Spinal cord (tissue), 10 donors: ENCODE data around the gene PLCL2. TPM values are rescaled to one million over a fixed set of nuclear protein-coding genes. Genes with fewer than 3 reads are reported as not detected.

Source experiments
- DNase-seq, 6 donors: peaks; one replicate each; pipeline versions ENCODE4 v3.0.0 to v3.0.0-alpha.2; 2013 to 2015; ENCODE audit warnings: low spot score in 6 of 6, low read depth in 4 of 6
- H3K27ac ChIP-seq: one replicate; pipeline ENCODE4 v1.5.1; 2013; ENCODE audit warnings: low read depth, low read length, control low read depth
- H3K27me3 ChIP-seq: one replicate; pipeline ENCODE4 v1.6.1; 2013; ENCODE audit warnings: low read length; ENCODE audit not compliant: control insufficient read depth, insufficient read depth
- H3K36me3 ChIP-seq: one replicate; pipeline ENCODE4 v1.6.1; 2013; ENCODE audit warnings: low read length; ENCODE audit not compliant: control insufficient read depth, insufficient read depth
- H3K4me1 ChIP-seq: one replicate; pipeline ENCODE4 v1.6.1; 2013; ENCODE audit warnings: low read length; ENCODE audit not compliant: control insufficient read depth, insufficient read depth
- H3K4me3 ChIP-seq: one replicate; pipeline ENCODE4 v1.5.1; 2013; ENCODE audit warnings: low read depth, low read length, control low read depth
- H3K9me3 ChIP-seq: one replicate; pipeline ENCODE4 v1.6.1; 2013; ENCODE audit warnings: low read length; ENCODE audit not compliant: control insufficient read depth, insufficient read depth
- WGBS: methylation state at CpG from one replicate; pipeline ENCODE4 v1.1.5; 2013; ENCODE audit warnings: missing lambda C conversion rate; ENCODE audit not compliant: insufficient coverage; 5-methylcytosine and 5-hydroxymethylcytosine counted together
- polyA plus RNA-seq, 2 donors: library from polyadenylated mRNA; unstranded; fragments of 120-200 nt; gene quantifications; one replicate each; pipeline ENCODE4 v1.2.1, GENCODE V29; 2013; ENCODE audit not compliant: insufficient read length in 2 of 2
- total RNA-seq, 2 donors: library from RNA; depleted of rRNA in 1 of 2; stranded (reverse); fragments of 120-200 nt in 1 of 2; fragments of >200 nt in 1 of 2; gene quantifications; one replicate each; pipeline versions ENCODE4 v1.2.3 to v1.2.4, GENCODE V29; 2013 to 2014
- donor health status: healthy.

PLCL2 gene
- total and polyA plus RNA-seq, 4 donors = 17.1 to 57.5 (median 23.9) TPM

GRCh38 chr3:17138246-17139039, 253.7 kb downstream of the PLCL2 start:
- Histone ChIP-seq H3K27me3 (no peaks in the 10 kb centered on the region), H3K36me3 (no peaks in the 10 kb centered on the region), H3K4me1 (peaks cover 8% of the 10 kb centered on the region), H3K27ac (no peak overlapping the region), H3K9me3 (no peaks in the 10 kb centered on the region), H3K4me3 (no peak overlapping the region)
- no peak for DNase-seq
- 67% methylated on average over 1 of the region's 7 CpGs for WGBS
